BE2C (cell line): ENCODE data around the gene GJD3.

ENCODE experiments used
- DNase-seq: peaks from one replicate; pipeline ENCODE4 v3.0.0-alpha.2; 2020
- H3K27me3 ChIP-seq: fragments of 250-450 bp; sonication (Bioruptor Pico); 2 replicates; pipeline ENCODE4 v1.5.1; 2020; ENCODE audit warnings: mild to moderate bottlenecking
- H3K36me3 ChIP-seq: fragments of 250-450 bp; sonication (Bioruptor Pico); 2 replicates; pipeline ENCODE4 v1.5.1; 2020; ENCODE audit warnings: mild to moderate bottlenecking
- H3K4me1 ChIP-seq: fragments of 250-450 bp; sonication (Bioruptor Pico); 2 replicates; pipeline ENCODE4 v1.5.1; 2020
- H3K4me3 ChIP-seq: 2 replicates; pipeline ENCODE4 v1.5.1; 2011; ENCODE audit warnings: low read depth, low read length
- H3K9me3 ChIP-seq: fragments of 250-450 bp; sonication (Bioruptor Pico); 2 replicates; pipeline ENCODE4 v1.5.1; 2020
- CTCF ChIP-seq: IDR thresholded peaks from 2 replicates; pipeline ENCODE4 v1.5.1; 2012; ENCODE audit warnings: mild to moderate bottlenecking, low read depth, low read length

GJD3 gene

GRCh38 chr17:40340880-40341807 lies 23.4 kb downstream of the GJD3 start:
- peaks cover 46% of the 10 kb centered on the region for H3K4me1 ChIP-seq
- H3K4me3 ChIP-seq, result peak overlapping the region; percentile 65
- H3K9me3 ChIP-seq, result no peaks in the 10 kb centered on the region
- H3K36me3 ChIP-seq, result peaks cover 28% of the 10 kb centered on the region
- peak; percentile 88 for DNase-seq
- no peaks in the 10 kb centered on the region for H3K27me3 ChIP-seq
- no peak for TF ChIP-seq CTCF

DNA sequence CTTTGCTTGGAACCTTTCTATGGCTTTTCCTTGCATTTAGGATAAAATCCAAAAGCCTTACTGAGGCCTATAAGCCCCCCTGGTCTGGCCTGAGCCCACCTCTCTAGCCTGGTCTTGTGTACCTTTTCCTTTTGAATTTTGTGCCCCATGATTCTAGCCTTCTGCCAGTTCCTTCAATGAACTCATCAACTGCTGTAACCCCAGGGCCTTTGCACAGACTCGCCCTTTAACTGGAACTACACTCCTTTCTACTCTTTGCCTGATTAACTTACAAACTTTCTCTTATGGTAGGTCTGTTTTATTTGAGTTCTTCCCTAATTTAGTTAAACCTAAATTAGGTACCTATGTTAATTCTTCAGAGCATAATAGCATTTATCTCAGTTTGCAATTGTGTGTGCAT lies 24.2 kb downstream of the GJD3 start:
- Histone ChIP-seq H3K36me3 (peaks cover 28% of the 10 kb centered on the region), H3K4me3 (no peak overlapping the region), H3K9me3 (no peaks in the 10 kb centered on the region), H3K27me3 (no peaks in the 10 kb centered on the region), H3K4me1 (peaks cover 38% of the 10 kb centered on the region)
- no peak for TF ChIP-seq CTCF
- DNase-seq, result no peak

DNA sequence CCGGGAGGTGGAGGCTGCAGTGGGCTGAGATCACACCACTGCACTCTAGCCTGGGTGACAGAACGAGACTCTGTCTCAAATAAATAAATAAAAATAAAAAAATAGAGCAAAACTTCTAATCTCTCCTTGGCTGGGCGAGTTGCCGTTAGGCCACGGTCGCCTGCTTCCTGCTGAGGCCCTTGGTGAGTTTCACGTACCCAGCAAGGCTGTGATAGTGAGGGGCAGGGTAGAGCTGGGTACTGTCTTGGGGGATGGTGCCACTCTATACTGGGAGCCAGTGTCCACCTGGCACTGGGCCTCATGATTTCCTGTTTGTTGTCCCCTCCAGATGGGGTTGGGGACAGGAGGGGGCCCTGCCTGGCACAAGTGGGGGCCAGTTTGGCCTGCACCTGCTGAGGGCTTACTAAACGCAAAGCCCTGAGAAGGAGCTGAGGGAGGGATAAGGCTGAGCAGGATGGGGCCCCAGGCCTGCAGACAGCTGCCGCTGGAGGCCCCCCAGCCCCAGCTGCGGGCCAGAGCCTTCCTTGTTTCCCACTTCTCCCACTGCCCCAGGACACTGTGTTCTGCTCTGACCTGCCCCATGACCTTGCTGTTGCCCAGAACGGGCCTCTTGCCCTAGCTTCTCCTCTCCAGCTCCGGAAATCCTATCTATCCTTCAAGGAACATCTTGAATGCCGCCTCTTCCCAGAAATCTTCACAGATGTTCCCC lies 25.4 kb downstream of the GJD3 start:
- TF ChIP-seq CTCF, result no peak
- H3K36me3 ChIP-seq, result peaks cover 33% of the 10 kb centered on the region
- no peaks in the 10 kb centered on the region for H3K9me3 ChIP-seq
- H3K27me3 ChIP-seq, result no peaks in the 10 kb centered on the region
- H3K4me3 ChIP-seq, result no peak overlapping the region
- no peak for DNase-seq
- peaks cover 37% of the 10 kb centered on the region for H3K4me1 ChIP-seq

GRCh38 chr17:40338058-40338457 lies 26.5 kb downstream of the GJD3 start:
- Histone ChIP-seq H3K4me3 (no peak overlapping the region), H3K36me3 (peaks cover 40% of the 10 kb centered on the region), H3K27me3 (no peaks in the 10 kb centered on the region), H3K9me3 (no peaks in the 10 kb centered on the region), H3K4me1 (peaks cover 34% of the 10 kb centered on the region)
- DNase-seq, result no peak
- TF ChIP-seq CTCF, result no peak

DNA sequence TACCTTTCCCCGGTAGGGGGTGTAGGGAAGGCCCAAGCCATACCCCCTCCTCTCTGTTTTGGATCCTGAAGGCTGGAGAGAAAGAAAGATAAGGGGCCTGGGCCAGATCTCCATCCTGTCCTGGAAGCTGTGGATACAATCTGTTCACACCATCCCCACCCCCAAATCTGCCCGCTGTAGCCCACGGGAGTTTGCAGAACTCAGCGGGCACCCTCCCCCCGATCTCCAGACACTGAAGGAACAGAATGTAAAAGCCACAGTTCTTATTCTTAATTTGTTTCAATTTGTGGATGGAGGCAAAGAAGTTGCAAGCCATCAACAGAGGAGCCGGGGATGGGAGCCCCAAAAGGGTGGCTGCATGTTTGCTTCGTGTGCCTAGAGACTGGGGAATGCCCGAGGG lies 27.2 kb downstream of the GJD3 start:
- no peak overlapping the region for H3K4me3 ChIP-seq
- peaks cover 35% of the 10 kb centered on the region for H3K36me3 ChIP-seq
- peaks cover 32% of the 10 kb centered on the region for H3K4me1 ChIP-seq
- DNase-seq, result no peak
- H3K27me3 ChIP-seq, result no peaks in the 10 kb centered on the region
- no peak for TF ChIP-seq CTCF
- H3K9me3 ChIP-seq, result no peaks in the 10 kb centered on the region

DNA sequence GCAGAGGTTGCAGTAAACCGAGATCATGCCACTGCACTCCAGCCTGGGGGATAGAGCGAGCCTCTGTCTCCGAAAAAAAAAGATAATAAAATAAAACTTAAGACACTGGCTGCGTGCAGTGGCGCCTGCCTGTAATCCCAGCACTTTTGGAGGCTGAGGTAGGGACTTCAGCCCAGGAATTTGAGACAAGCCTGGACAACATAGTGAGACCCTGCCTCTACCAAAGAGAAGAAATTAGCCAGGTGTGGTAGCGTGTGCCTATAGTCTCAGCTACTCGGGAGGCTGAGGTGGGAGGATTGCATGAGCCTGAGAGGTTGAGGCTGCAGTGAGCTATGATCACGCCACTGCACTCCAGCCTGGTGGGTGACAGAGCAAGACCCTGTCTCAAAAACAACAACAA lies 28.9 kb downstream of the GJD3 start:
- H3K9me3 ChIP-seq, result no peaks in the 10 kb centered on the region
- TF ChIP-seq CTCF, result no peak
- H3K4me3 ChIP-seq, result no peak overlapping the region
- peaks cover 49% of the 10 kb centered on the region for H3K36me3 ChIP-seq
- H3K27me3 ChIP-seq, result no peaks in the 10 kb centered on the region
- no peak for DNase-seq
- H3K4me1 ChIP-seq, result peaks cover 41% of the 10 kb centered on the region
